Measurements from ENCODE around the gene TLE3.

GRCh38 chr15:70024521-70024920 lies 73.2 kb downstream of the TLE3 start:
- no peak for TF ChIP-seq CTCF (IDR thresholded peaks at IDR 0.05; ENCODE audit: insufficient read depth, low read depth, low read length)
- no peak for TF ChIP-seq EZH2 (IDR thresholded peaks at IDR 0.05; ENCODE audit: insufficient read depth, low read length)

Data from astrocyte (in vitro differentiated cells and primary cell).